ENCODE data around the gene CYP2F1. TPM values are rescaled to one million over a fixed set of nuclear protein-coding genes. Genes with fewer than 3 reads are reported as not detected.

CYP2F1 gene
- total RNA-seq: not detected
- polyA plus RNA-seq: under 1 TPM in 1 of 3 donors, not detected in 2; 0.30 TPM
- long read RNA-seq, donor 1: 0 reads
- long read RNA-seq, donor 2: 0 reads
- long read RNA-seq, donor 3: 0 reads
- long read RNA-seq, donor 4: 0 reads
- long read RNA-seq, donor 5: 0 reads
- long read RNA-seq, donor 6: 0 reads
- long read RNA-seq, donor 7: 0 reads
- long read RNA-seq, donor 8: 0 reads
- long read RNA-seq, donor 9: 0 reads
- long read RNA-seq, donor 10: 0 reads

- DNase-seq: peak in 1 of 2 donors; percentile 8
- 70 to 79% (median 76%) methylated on average over 7 of the region's 7 CpGs for WGBS, 5 donors
- H3K36me3 ChIP-seq: no peaks in the 10 kb centered on the region
- H3K9me3 ChIP-seq: no peaks in the 10 kb centered on the region
- TF ChIP-seq POLR2AphosphoS5 (IDR thresholded peaks at IDR 0.05) (no peak), EP300 (IDR thresholded peaks at IDR 0.05) (no peak), CTCF (IDR thresholded peaks at IDR 0.05) (no peak), POLR2A (IDR thresholded peaks at IDR 0.05) (no peak)
- H3K4me3 ChIP-seq: no peak within 1 kb of the TSS
- intact Hi-C loops (cut with DNase I; ENCODE audit: low total_unique reads): no loop called here
- no peaks in the 10 kb centered on the region for H3K4me1 ChIP-seq
- no peak within 1 kb of the TSS for H3K27ac ChIP-seq
- H3K27me3 ChIP-seq: peaks cover 0 to 26% (median 0%) of the 10 kb centered on the region in 3 donors
These were observed at the start of gene CYP2F1 for GRCh38 chr19:41114132-41114531. TSS of gene CYP2F1 (plus strand) at chr19:41114432. CDS start at chr19:41116189, 1,757 bp downstream.

- no peaks in the 10 kb centered on the region for H3K36me3 ChIP-seq
- peaks cover 0 to 31% (median 0%) of the 10 kb centered on the region in 3 donors for H3K27me3 ChIP-seq
- no peak overlapping the region for H3K27ac ChIP-seq
- H3K4me3 ChIP-seq: no peak overlapping the region
- TF ChIP-seq EP300 (IDR thresholded peaks at IDR 0.05): no peak
- no peak for TF ChIP-seq POLR2AphosphoS5 (IDR thresholded peaks at IDR 0.05)
- TF ChIP-seq CTCF (IDR thresholded peaks at IDR 0.05): no peak
- no peak for TF ChIP-seq POLR2A (IDR thresholded peaks at IDR 0.05)
- no peaks in the 10 kb centered on the region for H3K4me1 ChIP-seq
- WGBS, 5 donors: 57 to 63% (median 61%) methylated on average over 7 of the region's 7 CpGs
- intact Hi-C loops (cut with DNase I; ENCODE audit: low total_unique reads): no loop called here
- H3K9me3 ChIP-seq: no peaks in the 10 kb centered on the region
- DNase-seq: peak in 1 of 2 donors; percentile 34
These were observed 49.2 kb upstream of the CYP2F1 start for GRCh38 chr19:41064974-41065569.

GRCh38 chr19:41076286-41076685 lies 37.9 kb upstream of the CYP2F1 start:
- Histone ChIP-seq H3K4me3 (no peak overlapping the region), H3K27ac (no peak overlapping the region), H3K27me3 (peaks cover 0 to 33% (median 0%) of the 10 kb centered on the region in 3 donors), H3K4me1 (no peaks in the 10 kb centered on the region), H3K36me3 (no peaks in the 10 kb centered on the region), H3K9me3 (peaks cover 0 to 15% (median 9%) of the 10 kb centered on the region in 4 donors)
- intact Hi-C loops (cut with DNase I; ENCODE audit: low total_unique reads): no loop called here
- TF ChIP-seq CTCF (IDR thresholded peaks at IDR 0.05) (no peak), POLR2A (IDR thresholded peaks at IDR 0.05) (no peak)
- 87 to 89% (median 88%) methylated on average over 3 of the region's 3 CpGs for WGBS, 5 donors
- no peak for DNase-seq

GRCh38 chr19:41083516-41083915 lies 30.7 kb upstream of the CYP2F1 start:
- Histone ChIP-seq H3K9me3 (peaks cover 0 to 15% (median 9%) of the 10 kb centered on the region in 4 donors), H3K4me1 (no peaks in the 10 kb centered on the region), H3K4me3 (no peak overlapping the region), H3K27ac (no peak overlapping the region), H3K27me3 (peaks cover 0 to 35% (median 6%) of the 10 kb centered on the region in 3 donors), H3K36me3 (no peaks in the 10 kb centered on the region)
- 30 to 61% (median 47%) methylated on average over 2 of the region's 2 CpGs for WGBS, 5 donors
- intact Hi-C loops (cut with DNase I; ENCODE audit: low total_unique reads): no loop called here
- DNase-seq: peak in 1 of 2 donors; percentile 4
- no peak for TF ChIP-seq CTCF (IDR thresholded peaks at IDR 0.05)
- TF ChIP-seq POLR2A (IDR thresholded peaks at IDR 0.05): no peak
- TF ChIP-seq POLR2AphosphoS5 (IDR thresholded peaks at IDR 0.05): no peak
